ENCODE measurements around the gene RSL1D1.

The RSL1D1 gene

DNA sequence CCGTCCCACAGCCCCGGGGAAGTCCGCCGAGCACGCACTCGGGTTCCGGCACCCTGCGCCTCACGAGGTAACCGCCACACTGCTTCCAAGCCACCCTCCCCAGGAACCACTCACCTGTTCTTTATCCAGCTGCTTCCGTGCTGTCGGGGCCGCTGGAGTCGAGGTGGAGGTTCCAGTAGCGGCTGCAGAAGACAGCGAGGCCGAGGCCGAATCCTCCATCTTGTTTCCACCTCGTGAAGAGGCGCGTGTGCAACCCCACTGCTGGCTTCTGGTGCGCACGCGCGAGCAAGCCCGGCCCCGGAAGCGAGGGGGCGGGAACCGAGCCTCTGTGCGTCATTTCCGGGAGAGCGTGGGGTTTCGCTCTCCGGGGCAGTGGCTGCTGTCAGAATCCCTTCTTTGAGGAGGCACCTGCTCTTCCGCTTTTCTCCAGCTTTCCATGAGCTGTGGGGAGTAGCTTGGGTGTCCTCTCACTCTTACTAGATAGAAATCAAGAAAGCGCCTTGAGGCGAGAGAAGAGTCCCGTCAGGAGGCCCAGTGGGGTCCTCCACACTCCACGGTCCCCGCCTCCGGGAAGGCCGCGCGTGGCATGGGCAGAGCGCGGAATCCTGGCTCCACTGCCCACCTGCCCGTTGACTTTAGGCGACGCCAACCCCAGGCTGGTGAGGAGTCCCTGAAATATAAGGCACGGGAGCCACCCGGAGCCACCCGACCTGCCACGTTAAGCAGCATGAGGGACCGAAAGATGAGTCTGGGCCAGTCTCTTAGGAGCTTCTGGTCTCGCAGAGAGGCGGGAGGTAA is at the start of gene RSL1D1:
TSS of gene RSL1D1 (minus strand) at position 249 of the 798 bp plus-strand sequence. CDS start at position 219, 30 bp downstream.
- peaks cover 5% of the 10 kb centered on the region for H3K4me1 ChIP-seq (ENCODE audit: insufficient read depth, low read length, poor library complexity, severe bottlenecking)
- peaks cover 14% of the 10 kb centered on the region for H4K20me1 ChIP-seq (ENCODE audit: insufficient read depth, low read length, poor library complexity, severe bottlenecking)
- no peaks in the 10 kb centered on the region for H3F3A ChIP-seq (ENCODE audit: low read depth)

GRCh38 chr16:11901091-11901490 is 49.7 kb upstream of the RSL1D1 start:
- Histone ChIP-seq H3F3A (ENCODE audit: low read depth) (no peaks in the 10 kb centered on the region), H3K9me2 (replicated peaks; ENCODE audit: low read depth, low read length) (no peaks in the 10 kb centered on the region), H3K27me3 (ENCODE audit: insufficient read depth, low read length, poor library complexity, severe bottlenecking) (no peaks in the 10 kb centered on the region), H3K79me2 (ENCODE audit: insufficient read depth, low read length) (peaks cover 58% of the 10 kb centered on the region; the same call in 1 of the 2 replicates), H3K4me1 (ENCODE audit: insufficient read depth, low read length, poor library complexity, severe bottlenecking) (no peaks in the 10 kb centered on the region), H4K20me1 (ENCODE audit: insufficient read depth, low read length, poor library complexity, severe bottlenecking) (peaks cover 13% of the 10 kb centered on the region), H3K36me3 (ENCODE audit: insufficient read depth, low read length) (0 out of 2 replicates have a peak, but pooled peaks cover 5% of the 10 kb centered on the region), H3K9me3 (ENCODE audit: insufficient read depth, low read depth, low read length) (no peaks in the 10 kb centered on the region), H3K9ac (ENCODE audit: low read depth, low read length, poor library complexity, severe bottlenecking) (no peak overlapping the region), H2AFZ (ENCODE audit: low read length) (no peak overlapping the region), H3K4me3 (ENCODE audit: low read length, poor library complexity, severe bottlenecking) (no peak overlapping the region), H3K4me2 (ENCODE audit: low read depth, low read length, poor library complexity, severe bottlenecking) (no peak overlapping the region)
- no peak for TF ChIP-seq EZH2phosphoT487 (IDR thresholded peaks at IDR 0.05; ENCODE audit: borderline replicate concordance)
- TF ChIP-seq, protein P1, sequence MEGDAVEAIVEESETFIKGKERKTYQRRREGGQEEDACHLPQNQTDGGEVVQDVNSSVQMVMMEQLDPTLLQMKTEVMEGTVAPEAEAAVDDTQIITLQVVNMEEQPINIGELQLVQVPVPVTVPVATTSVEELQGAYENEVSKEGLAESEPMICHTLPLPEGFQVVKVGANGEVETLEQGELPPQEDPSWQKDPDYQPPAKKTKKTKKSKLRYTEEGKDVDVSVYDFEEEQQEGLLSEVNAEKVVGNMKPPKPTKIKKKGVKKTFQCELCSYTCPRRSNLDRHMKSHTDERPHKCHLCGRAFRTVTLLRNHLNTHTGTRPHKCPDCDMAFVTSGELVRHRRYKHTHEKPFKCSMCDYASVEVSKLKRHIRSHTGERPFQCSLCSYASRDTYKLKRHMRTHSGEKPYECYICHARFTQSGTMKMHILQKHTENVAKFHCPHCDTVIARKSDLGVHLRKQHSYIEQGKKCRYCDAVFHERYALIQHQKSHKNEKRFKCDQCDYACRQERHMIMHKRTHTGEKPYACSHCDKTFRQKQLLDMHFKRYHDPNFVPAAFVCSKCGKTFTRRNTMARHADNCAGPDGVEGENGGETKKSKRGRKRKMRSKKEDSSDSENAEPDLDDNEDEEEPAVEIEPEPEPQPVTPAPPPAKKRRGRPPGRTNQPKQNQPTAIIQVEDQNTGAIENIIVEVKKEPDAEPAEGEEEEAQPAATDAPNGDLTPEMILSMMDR (conservative IDR thresholded peaks at IDR 0.05; ENCODE audit: low read length) = no peak

More for the DNA sequence above, at the start of gene RSL1D1:
- Histone ChIP-seq H3K9me2 (replicated peaks; ENCODE audit: low read depth, low read length) (no peaks in the 10 kb centered on the region), H3K79me2 (ENCODE audit: insufficient read depth, low read length) (peaks cover 68% of the 10 kb centered on the region), H2AFZ (ENCODE audit: low read length) (peak within 1 kb of the TSS; percentile 87), H3K9me3 (ENCODE audit: insufficient read depth, low read depth, low read length) (no peaks in the 10 kb centered on the region), H3K36me3 (ENCODE audit: insufficient read depth, low read length) (0 out of 2 replicates have a peak, but pooled peaks cover 12% of the 10 kb centered on the region), H3K27me3 (ENCODE audit: insufficient read depth, low read length, poor library complexity, severe bottlenecking) (no peaks in the 10 kb centered on the region), H3K4me3 (ENCODE audit: low read length, poor library complexity, severe bottlenecking) (peak within 1 kb of the TSS; percentile 88), H3K9ac (ENCODE audit: low read depth, low read length, poor library complexity, severe bottlenecking) (peak within 1 kb of the TSS; percentile 94), H3K4me2 (ENCODE audit: low read depth, low read length, poor library complexity, severe bottlenecking) (peak within 1 kb of the TSS; percentile 91)
- TF ChIP-seq EZH2phosphoT487 (IDR thresholded peaks at IDR 0.05; ENCODE audit: borderline replicate concordance) = no peak
- TF ChIP-seq, protein P1 (conservative IDR thresholded peaks at IDR 0.05; ENCODE audit: low read length) = no peak

- Histone ChIP-seq H3K9me3 (ENCODE audit: insufficient read depth, low read depth, low read length) (no peaks in the 10 kb centered on the region), H3K36me3 (ENCODE audit: insufficient read depth, low read length) (peaks cover 25% of the 10 kb centered on the region; the same call in 1 of the 2 replicates), H3K27me3 (ENCODE audit: insufficient read depth, low read length, poor library complexity, severe bottlenecking) (no peaks in the 10 kb centered on the region), H3K79me2 (ENCODE audit: insufficient read depth, low read length) (peaks cover 26% of the 10 kb centered on the region; the same call in 1 of the 2 replicates), H4K20me1 (ENCODE audit: insufficient read depth, low read length, poor library complexity, severe bottlenecking) (peaks cover 8% of the 10 kb centered on the region), H3K4me1 (ENCODE audit: insufficient read depth, low read length, poor library complexity, severe bottlenecking) (no peaks in the 10 kb centered on the region), H3K4me3 (ENCODE audit: low read length, poor library complexity, severe bottlenecking) (no peak overlapping the region), H3F3A (ENCODE audit: low read depth) (no peaks in the 10 kb centered on the region), H3K4me2 (ENCODE audit: low read depth, low read length, poor library complexity, severe bottlenecking) (no peak overlapping the region), H3K9me2 (replicated peaks; ENCODE audit: low read depth, low read length) (no peaks in the 10 kb centered on the region), H3K9ac (ENCODE audit: low read depth, low read length, poor library complexity, severe bottlenecking) (no peak overlapping the region), H2AFZ (ENCODE audit: low read length) (no peak overlapping the region)
- no peak for TF ChIP-seq EZH2phosphoT487 (IDR thresholded peaks at IDR 0.05; ENCODE audit: borderline replicate concordance)
- TF ChIP-seq, protein P1 (conservative IDR thresholded peaks at IDR 0.05; ENCODE audit: low read length) = no peak
Observed at GRCh38 chr16:11896486-11897176, 45.3 kb upstream of the RSL1D1 start.

Measured in Loucy (cell line).